Endometrial microvascular endothelial cells (primary cell): ENCODE results near the gene SHOC2. TPM values are rescaled to one million over a fixed set of nuclear protein-coding genes. Genes with fewer than 3 reads are reported as not detected.

Experiments used
- in situ Hi-C: cut with HindIII; loops from 2 replicates; pipeline ENCODE4 v1.10.0; 2017; ENCODE audit warnings: low sequenced_read_pairs, low pct_unique_long_range_greater_than_20kb; ENCODE audit errors: inconsistent ontology term
- total RNA-seq: library from RNA; depleted of rRNA; stranded (reverse); fragments of >200 nt; gene quantifications from one replicate; pipeline ENCODE4 v1.2.3, GENCODE V29; 2015; ENCODE audit errors: inconsistent ontology term

Gene SHOC2
- total RNA-seq, 1 donor from 2014 or later: 38.8 TPM

DNA sequence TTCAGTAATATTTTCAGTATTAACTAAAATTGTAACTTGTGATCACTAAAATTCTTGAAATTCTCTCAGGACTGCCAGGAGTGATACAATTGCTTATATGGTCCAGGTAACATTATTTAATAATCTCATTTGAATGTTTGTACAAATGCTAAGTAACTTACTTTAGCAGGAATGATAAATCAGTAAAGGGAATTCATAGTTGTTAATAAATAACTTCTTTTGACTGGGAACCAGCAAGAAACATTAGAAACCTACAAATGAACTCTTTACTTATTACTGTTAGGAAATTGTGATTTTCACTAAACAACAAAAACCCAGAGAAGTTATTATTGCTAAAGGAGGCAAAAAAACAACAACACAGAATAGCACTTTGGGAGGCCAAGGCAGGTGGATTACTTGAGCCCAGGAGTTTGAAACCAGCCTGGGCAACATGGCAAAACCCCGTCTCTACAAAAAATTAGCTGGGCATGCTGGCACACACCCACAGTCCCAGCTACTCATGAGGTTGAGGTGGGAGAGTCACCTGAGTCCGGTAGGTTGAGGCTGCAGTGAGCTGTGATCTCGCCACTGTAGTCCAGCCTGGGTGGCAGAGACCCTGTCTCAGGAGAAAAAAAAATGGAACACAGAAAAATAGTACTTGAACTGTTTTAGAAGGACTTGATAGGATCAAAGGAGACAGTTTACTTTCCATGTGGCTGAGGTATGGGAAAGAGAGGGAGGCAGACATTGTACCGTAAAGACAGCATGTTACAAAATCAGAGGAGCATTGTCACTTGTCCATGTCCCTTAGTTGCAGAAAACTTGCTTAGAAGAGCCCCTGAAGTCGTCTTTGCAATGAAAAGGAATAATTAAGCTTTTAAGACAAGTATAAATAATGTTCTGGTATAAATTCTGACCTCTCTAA, 53.1 kb downstream of the SHOC2 start:
- in situ Hi-C loops: no loop called here

DNA sequence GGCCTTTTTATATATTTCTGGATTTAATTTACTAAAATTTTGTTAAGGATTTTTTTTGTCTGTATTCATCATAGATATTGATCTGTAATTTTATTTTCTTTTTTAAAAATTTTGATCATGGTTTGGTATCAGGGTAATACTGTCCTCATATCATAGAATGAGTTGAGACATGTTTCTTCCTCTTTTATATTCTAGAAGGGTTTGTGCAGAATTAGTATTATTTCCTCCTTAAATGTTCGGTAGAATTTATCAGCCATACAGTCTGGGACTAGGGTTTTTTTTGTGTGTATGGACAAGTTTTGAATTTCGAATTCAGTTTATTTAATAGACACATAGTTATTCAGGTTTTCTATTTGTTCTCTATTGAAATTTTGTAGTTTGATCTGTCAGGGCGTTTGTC, 54.0 kb downstream of the SHOC2 start:
- in situ Hi-C loops: no loop called here

DNA sequence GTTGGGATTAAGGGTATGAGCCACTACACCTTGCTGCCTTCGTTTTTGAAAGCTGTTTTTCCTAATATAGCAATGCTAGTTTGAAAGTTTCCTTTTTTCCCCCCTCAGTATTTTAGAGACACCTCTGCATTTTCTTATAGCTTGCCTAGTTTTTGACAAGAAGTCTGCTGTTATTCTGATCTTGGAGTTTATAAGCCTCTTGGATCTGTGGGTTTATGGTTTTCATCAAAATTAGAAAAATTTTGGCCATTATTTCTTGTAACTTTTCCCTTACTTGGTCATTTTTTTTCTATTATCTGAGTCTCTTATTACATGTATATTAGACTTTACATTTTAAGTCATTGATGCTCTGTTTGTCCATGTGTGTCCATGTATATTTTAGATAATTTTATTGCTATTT, 57.2 kb downstream of the SHOC2 start:
- in situ Hi-C loops: no loop called here

DNA sequence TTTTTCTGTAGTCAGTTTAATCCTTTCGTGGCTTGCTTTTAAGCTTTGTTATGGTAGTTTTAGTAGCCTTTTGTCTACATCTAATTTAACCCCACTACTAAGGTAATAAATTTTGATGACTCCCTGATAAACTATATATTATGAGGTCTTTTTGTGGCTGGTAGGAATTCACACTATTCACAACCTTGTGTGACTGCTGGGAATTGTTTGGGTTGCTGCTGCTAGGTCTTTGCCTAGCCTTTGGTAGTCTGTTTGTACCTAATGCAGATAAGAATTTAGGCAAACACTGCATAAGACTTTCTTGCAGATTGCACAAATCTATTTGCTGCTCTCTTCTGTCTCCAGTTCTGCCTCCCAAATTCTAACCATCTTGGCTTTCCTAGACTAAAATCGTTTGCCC, 58.3 kb downstream of the SHOC2 start:
- in situ Hi-C loops: no loop called here

DNA sequence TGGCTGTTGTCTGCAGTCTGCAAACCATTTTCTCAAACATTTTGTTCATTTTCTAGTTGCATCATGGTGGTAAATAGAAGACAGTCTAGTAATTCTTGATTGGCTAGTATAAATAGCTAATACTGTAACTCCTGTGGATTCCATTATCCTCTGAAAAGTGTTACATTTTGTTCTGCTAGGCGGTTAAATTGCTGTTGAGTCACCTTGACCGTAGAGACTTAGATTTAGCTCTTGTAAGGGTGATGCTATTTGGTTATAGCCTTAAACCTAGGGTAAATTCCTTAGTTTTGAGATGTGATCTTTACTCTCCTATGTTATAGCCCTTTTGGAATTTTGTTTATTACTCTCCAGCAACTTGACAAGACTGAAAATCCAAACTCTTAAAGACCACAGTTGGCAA, 58.8 kb downstream of the SHOC2 start:
- in situ Hi-C loops: no loop called here

DNA sequence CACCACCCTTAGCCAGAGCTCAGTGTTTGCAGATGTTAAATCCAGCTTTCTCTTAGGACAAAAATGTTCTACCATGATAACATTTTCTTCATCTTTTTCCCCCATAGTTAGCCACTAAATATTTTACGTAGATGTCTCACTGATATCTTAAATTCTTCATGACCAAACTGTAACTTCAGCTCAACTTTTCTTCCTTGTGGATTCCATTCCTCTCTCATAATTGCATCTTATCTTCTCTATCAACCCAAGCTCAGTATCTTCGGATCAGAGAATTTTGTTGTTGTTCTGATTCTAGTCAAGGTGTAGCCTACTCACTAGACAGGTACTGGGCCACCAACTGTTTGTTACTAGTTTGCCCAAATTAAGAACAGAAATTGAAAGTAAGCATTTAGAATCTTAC, 60.2 kb downstream of the SHOC2 start:
- in situ Hi-C loops: no loop called here

DNA sequence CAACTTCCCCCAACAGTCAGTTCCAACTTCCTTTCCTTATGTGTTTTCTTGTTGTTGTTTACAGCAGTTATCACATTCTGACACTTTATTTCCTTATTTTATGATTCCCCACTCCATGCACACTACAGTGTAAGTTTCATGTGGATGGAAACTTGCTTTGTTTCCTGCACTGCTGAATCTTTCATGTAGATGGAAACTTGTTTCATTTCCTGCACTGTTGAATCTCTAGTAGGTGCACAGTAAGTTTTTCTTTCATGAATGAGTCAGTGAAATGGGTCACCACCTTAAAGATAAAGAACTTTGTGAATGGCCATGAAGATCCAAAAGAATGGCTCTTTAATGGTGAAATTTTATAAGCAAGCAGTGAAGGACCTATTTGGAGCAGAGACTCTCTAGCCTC, 61.4 kb downstream of the SHOC2 start:
- in situ Hi-C loops: no loop called here

DNA sequence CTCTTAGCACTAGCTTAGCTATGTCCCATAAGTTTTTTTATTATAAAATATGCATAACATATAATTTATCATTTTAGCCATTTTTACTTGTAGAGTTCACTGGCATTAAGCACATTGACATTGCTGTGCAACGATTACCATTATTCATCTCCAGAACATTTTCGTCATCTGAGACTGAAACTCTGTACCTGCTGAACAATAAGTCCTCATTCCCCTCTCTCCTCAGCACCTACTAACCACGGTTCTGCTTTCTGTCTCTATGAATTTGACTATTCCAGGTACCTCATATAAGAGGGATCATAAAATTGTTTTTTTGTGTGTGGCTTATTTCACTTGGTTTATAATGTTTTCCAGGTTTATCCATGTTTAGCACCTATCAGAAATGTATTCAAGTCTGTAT, 64.1 kb downstream of the SHOC2 start:
- in situ Hi-C loops: no loop called here

DNA sequence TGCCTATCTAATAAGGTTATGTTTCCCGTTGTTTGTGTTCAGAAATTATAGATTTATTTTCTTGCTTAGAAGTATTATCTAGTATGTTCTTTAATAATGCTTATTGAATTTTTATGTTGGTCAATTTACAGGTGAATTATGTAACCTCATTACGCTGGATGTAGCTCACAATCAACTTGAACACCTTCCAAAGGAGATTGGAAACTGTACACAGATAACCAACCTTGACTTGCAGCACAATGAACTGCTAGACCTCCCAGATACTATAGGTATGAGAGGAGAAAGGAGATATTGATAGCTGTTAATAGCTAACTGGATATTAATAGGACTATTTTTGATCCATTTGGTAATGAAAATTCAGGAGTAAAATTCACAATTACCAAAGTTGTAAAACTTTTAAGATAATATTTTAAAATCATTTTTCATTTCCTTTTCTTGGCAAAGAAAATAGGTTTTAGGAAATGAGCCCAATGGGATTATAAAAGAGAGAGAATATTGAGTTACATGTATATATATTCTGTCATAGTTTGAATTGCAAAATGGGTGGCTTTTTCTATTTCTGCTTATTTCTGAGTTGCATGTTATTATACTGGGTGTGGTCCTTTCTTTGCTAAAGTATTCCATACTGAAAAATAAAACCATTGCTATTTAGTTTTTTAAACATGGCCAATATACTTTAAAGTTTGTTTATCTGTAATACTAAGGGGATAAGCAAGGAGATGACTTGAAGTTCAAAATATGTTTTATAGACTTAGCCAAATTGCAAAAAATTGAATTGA, 66.3 kb downstream of the SHOC2 start:
- in situ Hi-C loops: no loop called here

DNA sequence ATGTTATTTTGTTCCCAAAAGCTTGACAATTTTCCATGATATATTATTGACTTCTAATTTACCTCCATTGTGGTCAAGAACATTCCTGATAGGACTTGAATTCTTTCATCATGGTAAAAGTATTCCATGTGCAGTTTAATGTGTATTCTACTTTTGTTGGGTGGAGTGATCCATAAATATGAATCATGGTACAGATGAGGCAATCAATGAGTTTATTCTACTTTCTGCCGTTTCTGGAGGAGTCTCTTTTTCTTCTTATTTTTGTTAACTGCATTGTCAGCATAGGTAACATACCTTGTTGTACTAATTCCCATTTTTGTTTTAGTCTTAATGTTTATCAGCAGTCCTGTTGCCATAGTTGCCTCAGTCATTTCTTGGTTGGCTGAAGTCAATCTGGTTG, 69.6 kb downstream of the SHOC2 start:
- in situ Hi-C loops: no loop called here

DNA sequence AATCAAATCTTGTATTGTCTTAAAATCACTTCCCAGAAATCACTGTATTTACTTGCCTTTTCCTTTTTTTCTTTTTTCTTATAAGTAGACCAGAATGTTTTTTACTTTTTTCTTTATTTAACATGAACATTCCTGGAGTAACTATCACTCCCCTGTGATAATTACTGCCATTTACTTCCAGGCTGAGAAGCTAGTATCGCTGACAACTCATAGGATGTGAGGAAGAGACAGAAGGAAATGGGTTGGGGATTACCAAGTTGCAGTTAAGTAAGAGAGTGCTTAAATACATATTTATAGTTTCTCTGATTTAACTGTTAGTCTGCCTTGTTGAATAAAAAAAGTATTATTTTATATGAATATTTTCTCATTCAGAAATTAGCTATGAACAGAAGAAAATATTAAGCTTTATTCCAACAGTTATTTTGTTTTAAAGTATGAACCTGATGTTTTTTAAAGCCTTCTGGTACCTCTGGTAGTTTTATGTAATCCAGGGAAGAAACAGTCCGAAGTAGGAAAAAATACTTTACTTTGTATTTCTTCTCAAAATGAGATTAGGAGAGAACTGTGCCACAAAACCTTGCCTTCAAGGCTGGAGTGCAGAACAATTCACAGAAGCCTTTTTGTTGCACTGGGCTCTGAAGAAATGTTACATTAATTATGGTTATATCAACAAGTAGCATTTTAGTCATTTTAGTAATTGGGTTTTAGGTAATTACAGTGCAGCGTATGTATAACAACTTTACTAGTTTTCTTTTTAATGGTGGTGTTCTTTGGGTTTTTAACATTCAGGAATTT, 72.8 kb downstream of the SHOC2 start:
- in situ Hi-C loops: no loop called here

DNA sequence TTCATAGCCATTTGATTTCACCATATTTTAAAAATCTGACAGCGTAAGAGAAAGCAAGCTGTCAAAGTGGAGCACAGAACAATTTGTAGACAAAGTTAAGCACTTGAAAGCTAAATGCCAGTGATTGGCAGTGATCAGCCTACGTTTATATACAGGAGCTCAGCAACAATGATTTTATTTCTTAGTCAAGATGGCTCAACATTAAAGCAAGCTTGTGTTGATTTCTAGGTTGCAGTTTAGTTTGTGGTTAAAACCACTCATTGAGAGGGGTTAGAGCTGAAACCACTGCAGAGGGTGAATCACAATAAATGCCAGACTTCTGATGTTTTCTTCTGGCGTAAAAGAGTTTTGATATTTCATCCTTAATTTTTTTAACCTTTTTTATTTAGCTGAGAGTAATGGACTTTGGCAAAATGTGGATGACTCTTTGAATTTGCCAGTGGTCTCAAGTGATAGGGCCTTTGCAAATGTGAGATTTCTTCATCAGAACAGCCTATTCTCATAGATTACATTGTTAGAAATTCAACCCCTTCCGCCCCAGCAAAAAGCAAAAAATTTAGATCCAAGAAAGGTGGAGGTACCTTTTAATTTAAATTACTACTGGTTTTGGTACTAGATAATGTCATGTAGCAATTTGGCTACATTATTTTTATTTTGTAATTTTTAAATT, 73.8 kb downstream of the SHOC2 start:
- in situ Hi-C loops: no loop called here

DNA sequence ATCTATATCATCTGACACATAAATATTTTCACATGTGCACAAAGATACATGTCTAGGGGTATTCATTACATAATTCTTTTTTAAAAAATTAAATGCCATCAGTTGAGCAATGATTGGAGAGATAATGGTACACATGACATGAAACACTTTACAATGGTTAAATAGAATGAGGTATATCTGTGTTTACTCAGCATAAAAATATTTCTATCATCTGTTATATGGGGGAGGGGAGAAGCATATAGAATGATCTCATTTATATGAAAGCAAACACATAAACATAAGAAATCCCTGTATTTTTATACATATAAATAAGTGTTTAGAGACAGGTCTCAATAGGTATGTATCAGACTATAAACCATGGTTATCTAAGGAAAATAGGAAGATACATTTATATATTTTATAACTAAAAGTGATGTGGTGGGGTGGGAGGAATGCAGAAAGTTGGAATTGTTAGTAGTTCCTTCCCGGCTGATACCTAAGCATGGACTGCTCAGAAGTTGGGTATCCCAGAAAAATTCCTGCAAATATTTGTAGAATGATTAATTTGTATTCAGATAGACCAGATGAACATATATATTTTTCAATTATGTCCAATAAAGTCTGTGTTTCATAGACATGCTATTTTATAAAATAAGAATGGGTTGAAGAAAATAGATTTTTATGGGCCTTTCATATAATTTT, 75.1 kb downstream of the SHOC2 start:
- in situ Hi-C loops: no loop called here

DNA sequence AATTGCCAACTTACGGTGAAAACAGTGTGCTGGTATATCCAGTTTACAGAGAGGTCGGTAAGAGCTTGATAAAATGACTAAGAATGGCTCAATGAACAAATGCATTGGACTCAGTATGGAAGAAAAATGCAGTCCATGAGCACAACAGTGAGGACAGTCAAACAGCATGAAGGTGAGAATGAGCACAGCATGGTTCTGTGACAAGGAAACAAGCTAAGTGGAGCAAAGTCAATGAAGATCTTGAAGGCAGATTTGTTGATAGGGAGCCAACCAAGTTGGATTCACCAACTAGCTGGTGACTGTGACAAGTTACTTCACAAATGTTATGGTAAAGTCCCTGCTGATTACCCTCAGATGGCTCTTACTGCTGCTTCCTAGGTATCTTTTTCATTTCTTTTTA, 75.9 kb downstream of the SHOC2 start:
- in situ Hi-C loops: no loop called here

DNA sequence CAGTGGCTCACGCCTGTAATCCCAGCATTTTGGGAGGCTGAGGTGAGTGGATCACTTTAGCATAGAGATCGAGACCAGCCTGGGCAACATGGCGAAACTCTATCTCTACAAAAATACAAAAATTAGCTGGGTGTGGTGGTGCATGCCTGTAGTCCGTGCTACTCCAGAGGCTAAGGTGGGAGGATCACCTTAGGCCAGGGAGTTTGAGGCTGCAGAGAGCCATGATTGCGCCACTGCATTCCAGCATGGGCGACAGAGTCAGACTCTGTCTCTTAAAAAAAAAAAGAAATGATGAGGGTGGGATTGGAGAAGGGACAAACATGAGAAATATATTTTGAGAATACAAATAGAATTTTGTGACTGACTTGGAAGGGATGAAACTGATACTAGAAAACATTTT, 76.9 kb downstream of the SHOC2 start:
- in situ Hi-C loops: no loop called here

DNA sequence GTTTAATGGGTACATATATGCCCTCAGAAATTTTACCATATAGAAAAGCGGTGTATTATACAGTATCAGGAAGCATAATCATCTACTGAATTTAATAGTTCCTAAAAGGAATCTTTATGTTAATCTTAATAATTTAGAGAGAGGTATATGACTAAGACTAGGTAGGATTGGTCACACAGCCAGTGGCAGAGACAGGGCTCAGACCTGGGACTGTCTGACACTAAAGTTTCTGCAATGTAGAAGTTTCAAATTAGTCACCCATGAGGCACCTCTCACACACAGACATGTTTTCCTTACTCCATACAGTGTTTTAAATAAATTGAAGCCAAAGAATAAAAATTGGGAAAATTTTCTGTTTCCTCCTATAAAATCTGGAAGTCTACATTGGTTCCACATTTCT, 84.6 kb downstream of the SHOC2 start:
- in situ Hi-C loops: no loop called here

DNA sequence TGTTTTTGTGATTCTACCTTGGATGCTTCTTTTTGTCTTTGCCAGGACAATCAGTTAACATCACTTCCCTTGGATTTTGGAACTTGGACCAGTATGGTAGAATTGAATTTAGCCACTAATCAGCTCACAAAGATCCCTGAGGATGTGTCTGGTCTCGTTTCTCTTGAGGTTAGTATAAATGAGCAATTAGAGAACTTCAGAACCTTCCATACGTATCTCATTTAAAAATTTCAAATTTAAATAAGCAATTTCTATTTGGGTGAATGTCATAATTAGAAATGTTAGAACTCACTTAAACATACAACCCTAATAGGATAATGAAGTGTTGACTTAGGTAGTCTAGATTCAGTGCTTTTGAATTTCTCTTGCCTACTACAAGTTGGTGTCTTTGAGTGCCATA, 88.1 kb downstream of the SHOC2 start:
- in situ Hi-C loops: no loop called here

DNA sequence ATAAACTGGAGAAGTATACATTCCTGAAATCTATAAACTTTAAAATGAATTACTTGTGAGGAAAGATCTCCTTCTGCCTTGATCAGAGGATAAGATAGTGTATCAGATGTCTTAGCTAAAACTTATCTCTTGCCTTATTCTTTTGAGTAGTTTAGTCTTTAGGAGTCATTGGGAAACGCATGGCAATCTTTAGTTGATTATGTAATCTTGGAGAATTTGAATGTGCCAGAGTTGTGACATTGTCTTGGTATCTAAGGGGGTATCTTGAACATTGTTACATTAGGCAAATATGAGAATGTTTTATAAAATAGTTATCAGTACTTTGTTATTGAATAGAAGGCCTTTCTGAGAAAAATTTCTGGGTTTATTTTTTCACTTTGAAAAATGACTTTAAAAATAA, 95.8 kb downstream of the SHOC2 start:
- in situ Hi-C loops: no loop called here
